Activated T-cell treated with anti-CD3 and anti-CD28 coated beads, Interleukin-2, amount 50 U/mL, for 4 hours (primary cell): ENCODE results near the gene MYADM. TPM values are rescaled to one million over a fixed set of nuclear protein-coding genes. Genes with fewer than 3 reads are reported as not detected.

Experiments
- ATAC-seq, 2 donors: fragments of 200-7000 bp; cut with Tn5 transposase; one replicate each; pipeline ENCODE4 v1.10.0; 2021
- DNase-seq: peaks from one replicate; pipeline ENCODE4 v3.0.0-alpha.2; 2020
- H3K27me3 Mint-ChIP-seq: one replicate; pipeline ENCODE4 v1.8.0; 2021; ENCODE audit warnings: low read depth, mixed read lengths
- H3K36me3 Mint-ChIP-seq: one replicate; pipeline ENCODE4 v1.8.0; 2022; ENCODE audit warnings: mixed read lengths; ENCODE audit not compliant: insufficient read depth
- H3K4me1 Mint-ChIP-seq: one replicate; pipeline ENCODE4 v1.8.0; 2021; ENCODE audit warnings: low read depth, mixed read lengths
- H3K4me3 Mint-ChIP-seq: one replicate; pipeline ENCODE4 v1.8.0; 2021; ENCODE audit warnings: mild to moderate bottlenecking, moderate library complexity, mixed read lengths
- H3K9me3 Mint-ChIP-seq: one replicate; pipeline ENCODE4 v1.8.0; 2021; ENCODE audit warnings: mixed read lengths
- total RNA-seq, 3 donors: library from RNA; stranded (reverse); gene quantifications; one replicate each; pipeline ENCODE4 v1.2.1, GENCODE V29; 2021

MYADM gene
- total RNA-seq, 3 donors from 2014 or later, result 11.3 to 12.0 (median 11.6) TPM

DNA sequence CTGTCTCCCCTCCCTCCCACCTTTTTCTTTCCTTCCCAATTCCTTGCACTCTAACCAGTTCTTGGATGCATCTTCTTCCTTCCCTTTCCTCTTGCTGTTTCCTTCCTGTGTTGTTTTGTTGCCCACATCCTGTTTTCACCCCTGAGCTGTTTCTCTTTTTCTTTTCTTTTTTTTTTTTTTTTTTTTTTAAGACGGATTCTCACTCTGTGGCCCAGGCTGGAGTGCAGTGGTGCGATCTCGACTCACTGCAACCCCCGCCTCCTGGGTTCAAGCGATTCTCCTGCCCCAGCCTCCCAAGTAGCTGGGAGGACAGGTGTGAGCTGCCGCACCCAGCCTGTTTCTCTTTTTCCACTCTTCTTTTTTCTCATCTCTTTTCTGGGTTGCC is 6.9 kb downstream of the MYADM start:
- H3K9me3 Mint-ChIP-seq, result peaks cover 6% of the 10 kb centered on the region
- H3K4me1 Mint-ChIP-seq, result peaks cover 72% of the 10 kb centered on the region
- H3K27me3 Mint-ChIP-seq, result peaks cover 3% of the 10 kb centered on the region
- DNase-seq (no peak), ATAC-seq (no peak)
- peak overlapping the region; percentile 49 for H3K4me3 Mint-ChIP-seq
- peaks cover 20% of the 10 kb centered on the region for H3K36me3 Mint-ChIP-seq

DNA sequence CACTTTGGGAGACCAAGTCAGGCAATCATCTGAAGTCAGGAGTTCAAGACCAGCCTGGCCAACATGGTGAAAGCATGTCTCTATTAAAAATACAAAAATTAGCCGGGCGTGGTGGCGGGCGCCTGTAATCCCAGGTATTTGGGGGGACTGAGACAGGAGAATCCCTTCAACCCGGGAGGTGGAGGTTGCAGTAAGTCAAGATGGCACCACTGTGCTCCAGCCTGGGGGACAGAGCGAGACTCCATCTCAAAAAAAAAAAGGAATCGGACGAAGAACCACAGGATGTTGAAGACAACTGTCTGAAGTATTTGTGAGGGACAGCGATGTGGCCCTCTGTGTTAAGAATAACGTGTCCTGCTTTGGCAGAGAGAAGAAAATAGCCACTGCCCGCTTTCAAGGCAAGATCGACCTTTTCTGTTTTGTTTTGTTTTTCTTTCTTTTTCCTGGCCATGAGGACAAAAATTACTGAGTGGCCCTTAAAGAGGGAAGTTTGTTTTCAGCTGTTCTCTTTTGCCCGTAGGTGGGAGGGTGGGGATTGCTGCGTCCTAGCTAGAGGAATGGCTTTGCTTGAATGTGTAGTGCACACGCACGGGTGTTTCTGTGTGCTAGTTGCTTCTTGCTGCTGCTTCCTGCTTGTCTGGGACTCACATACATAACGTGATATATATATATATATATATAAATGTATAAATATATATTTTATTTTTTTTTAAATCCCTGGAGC is 8.1 kb downstream of the MYADM start:
- H3K4me3 Mint-ChIP-seq, result no peak overlapping the region
- DNase-seq (no peak), ATAC-seq (no peak)
- H3K4me1 Mint-ChIP-seq, result peaks cover 67% of the 10 kb centered on the region
- peaks cover 20% of the 10 kb centered on the region for H3K36me3 Mint-ChIP-seq
- peaks cover 6% of the 10 kb centered on the region for H3K9me3 Mint-ChIP-seq
- H3K27me3 Mint-ChIP-seq, result peaks cover 3% of the 10 kb centered on the region

DNA sequence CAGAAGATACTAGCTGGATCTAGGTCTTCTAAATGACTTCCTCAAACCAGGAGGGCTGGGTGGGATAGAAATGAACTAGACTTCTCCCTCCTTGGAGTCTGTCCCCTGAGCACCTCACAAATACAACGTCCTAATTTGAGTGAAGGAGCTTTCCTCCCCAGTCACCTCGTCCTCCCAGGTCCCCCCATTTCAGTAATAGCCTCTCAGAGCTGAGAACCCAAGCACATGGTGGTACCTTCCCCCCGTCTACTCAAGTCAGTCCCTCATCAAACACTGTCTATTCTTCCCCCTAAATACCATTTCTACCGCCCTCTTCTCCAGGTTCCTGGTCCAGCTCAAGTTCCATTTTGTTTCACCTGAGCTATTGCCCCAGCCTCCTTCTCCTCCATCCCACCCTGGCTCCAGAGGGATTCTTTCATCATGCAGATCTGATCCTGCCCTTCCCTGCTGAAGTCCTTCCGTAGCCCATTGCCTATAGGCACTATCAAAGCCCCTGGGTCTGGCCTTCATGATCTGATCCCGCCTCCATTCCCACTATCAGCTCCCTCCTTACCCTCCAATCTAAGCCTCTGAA is 9.1 kb downstream of the MYADM start:
- Mint-ChIP-seq H3K27me3 (peaks cover 3% of the 10 kb centered on the region), H3K4me1 (peaks cover 59% of the 10 kb centered on the region), H3K4me3 (no peak overlapping the region), H3K36me3 (peaks cover 16% of the 10 kb centered on the region), H3K9me3 (peaks cover 6% of the 10 kb centered on the region)
- DNase-seq (no peak), ATAC-seq (no peak)

DNA sequence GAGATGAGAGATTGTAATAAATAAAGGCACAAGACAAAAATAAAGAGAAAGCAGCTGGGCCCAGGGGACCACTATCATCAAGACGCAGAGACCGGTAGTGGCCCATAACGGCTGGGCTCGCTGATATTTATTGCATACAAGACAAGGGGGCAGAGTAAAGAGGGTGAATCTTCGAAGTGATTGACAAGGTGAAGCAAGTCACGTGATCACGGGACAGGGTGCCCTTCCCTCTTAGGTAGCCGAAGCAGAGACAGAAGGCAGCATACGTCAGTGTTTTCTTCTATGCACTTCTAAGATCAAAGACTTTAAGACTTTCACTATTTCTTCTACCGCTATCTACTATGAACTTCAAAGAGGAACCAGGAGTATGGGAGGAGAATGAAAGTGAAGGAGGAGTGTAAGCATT is 9.7 kb downstream of the MYADM start:
- H3K36me3 Mint-ChIP-seq, result peaks cover 16% of the 10 kb centered on the region
- H3K9me3 Mint-ChIP-seq, result peaks cover 6% of the 10 kb centered on the region
- peaks cover 61% of the 10 kb centered on the region for H3K4me1 Mint-ChIP-seq
- H3K4me3 Mint-ChIP-seq, result peak overlapping the region; percentile 32
- H3K27me3 Mint-ChIP-seq, result peaks cover 5% of the 10 kb centered on the region
- DNase-seq (no peak), ATAC-seq (no peak)

DNA sequence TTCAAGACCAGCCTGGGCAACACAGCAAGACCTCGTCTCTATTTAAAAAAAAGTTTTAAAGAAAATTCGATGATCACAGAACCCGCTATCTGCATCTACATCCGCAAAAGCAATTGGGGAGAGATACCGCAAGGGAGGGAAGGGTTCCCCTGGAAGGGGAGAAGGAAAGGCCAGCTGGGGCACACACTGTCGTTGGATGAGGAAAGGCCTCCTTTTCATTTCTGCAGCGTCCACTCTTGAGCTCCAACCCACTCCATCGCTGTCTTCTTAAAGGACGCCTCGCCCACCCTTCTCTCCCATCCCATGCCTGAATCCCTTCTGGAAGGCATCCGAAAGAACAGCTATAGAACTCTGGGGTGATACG is 11.1 kb downstream of the MYADM start:
- Mint-ChIP-seq H3K9me3 (peaks cover 6% of the 10 kb centered on the region), H3K4me1 (peaks cover 55% of the 10 kb centered on the region), H3K4me3 (no peak overlapping the region), H3K27me3 (peaks cover 15% of the 10 kb centered on the region), H3K36me3 (peaks cover 12% of the 10 kb centered on the region)
- no peak for ATAC-seq
- no peak for DNase-seq

DNA sequence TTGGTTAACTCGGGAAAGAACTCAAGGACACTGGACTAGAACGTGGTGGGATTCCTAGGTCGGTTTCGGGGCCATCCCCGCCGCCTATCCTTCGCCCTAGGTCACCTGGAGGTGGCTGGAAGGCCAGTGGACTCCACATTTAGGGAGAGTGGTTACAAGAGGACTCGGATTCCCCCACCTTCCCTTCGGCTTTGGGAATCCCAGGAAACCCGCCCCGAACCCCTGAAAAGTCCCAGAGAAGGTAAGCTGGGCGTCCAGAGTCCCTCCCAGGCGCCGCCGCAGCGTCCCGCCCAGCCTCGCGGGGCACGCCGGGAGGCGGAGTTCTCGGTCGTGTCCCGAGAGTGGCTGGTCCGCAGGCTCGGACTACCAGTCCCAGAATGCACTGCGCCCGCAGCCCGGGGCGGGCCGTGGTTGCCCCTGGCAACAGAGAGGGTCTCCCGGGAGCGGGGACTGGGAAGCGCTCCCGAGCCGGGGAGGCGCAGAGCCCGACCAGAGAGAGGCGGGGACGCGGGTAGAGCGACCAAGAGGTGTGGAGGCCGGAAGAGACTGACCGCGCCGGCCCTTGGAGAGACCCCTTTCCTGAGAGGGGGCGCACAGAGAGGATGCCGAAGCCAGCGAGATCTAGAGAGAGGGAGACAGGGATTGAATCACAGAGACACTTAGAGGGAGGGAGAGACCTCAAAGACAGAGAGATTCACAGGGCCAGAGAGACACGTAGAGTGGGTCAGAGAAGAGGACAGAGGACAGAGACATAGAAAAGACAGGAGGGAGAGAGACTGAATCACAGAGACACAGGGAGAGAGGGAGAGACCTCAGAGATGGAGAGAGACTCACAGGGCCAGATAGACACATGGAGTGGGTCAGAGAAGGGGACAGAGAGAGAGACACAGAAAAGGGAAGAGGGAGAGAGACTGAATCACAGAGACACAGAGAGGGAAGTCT is 11.7 kb downstream of the MYADM start:
- ATAC-seq, result peak; percentile 92 to 93
- peaks cover 50% of the 10 kb centered on the region for H3K4me1 Mint-ChIP-seq
- H3K36me3 Mint-ChIP-seq, result peaks cover 5% of the 10 kb centered on the region
- no peak overlapping the region for H3K4me3 Mint-ChIP-seq
- H3K9me3 Mint-ChIP-seq, result peaks cover 2% of the 10 kb centered on the region
- DNase-seq, result peak; percentile 71
- peaks cover 19% of the 10 kb centered on the region for H3K27me3 Mint-ChIP-seq

DNA sequence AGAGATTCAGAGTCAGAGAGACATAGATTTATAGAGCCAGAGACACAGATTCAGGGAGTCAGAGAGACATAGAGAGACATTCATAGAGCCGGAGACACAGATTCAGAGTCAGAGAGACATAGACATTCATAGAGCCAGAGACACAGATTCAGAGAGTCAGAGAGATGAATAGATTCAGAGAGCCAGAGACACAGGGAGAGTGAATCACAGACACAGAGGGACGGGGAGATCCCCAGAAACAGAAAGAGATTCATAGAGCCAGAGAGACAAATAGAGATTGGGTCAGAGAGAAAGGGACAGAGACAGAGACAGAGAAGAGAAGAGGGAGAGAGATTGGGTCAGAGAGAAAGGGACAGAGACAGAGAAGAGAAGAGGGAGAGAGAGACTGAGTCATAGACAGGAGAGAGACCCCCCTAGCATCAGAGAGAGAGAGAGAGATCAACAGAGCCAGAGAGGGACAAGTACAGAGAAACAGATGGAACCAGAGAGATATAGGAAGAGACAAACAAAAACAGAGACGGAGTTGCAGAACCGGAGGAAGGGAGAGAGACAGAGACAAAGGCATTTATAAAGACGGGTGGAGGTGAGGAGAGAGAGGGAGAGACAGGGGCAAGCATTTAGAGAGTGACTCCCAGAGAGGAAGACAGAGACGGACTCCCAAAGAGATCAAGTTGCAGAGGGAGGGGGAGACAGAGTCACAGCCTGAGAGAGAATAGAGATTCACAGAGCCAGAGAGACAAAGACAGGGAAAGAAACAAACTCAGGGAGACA is 13.2 kb downstream of the MYADM start:
- no peaks in the 10 kb centered on the region for H3K36me3 Mint-ChIP-seq
- DNase-seq (no peak), ATAC-seq (peak in 1 of 2 donors; percentile 11)
- peaks cover 36% of the 10 kb centered on the region for H3K4me1 Mint-ChIP-seq
- no peaks in the 10 kb centered on the region for H3K9me3 Mint-ChIP-seq
- peaks cover 31% of the 10 kb centered on the region for H3K27me3 Mint-ChIP-seq
- H3K4me3 Mint-ChIP-seq, result no peak overlapping the region

DNA sequence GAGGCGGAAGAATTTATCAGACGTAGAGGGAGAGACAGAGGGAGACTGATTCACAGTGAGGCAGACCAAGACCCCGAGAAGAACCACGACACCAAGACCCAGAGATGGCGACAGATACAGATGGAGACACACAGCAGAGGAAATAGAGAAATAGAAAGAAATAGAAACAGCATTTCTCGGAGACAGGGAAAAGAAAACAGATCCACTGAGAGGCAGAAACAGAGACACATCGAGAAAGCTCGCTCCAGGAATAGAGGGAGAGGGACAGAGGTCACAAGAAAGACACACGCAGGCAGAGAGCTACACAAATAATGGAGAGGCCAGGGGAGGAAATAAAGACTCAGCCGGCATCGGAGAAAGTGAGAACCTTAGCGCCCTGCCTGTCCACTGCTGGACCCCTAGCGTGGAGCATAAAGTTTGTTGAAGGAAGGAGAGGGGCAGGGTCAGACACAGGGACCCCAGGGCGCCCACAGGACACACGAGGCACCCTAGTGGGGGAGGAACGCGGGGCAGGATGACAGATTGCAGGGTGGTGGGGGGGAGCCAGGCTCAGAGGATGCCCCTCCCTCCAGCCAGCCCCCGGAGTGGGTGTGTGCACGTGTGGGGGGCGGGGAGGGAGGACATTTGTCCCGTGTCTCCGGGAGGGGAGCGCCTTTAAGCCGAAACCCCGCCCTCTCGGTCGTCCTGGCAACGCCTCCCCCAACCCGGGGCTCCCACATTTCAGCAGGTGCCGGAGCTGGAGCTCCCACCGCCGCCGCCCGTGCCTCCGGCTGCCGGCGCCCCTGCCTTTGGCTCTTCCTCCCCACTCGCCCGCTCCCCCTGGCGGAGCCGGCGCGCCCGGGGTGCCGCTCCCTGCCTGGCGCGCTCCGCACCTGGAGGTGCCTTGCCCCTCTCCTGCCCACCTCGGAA is 14.1 kb downstream of the MYADM start, which contains the start of gene PRKCG:
TSS of gene PRKCG (plus strand) at position 716 of the 909 bp plus-strand sequence. CDS start 298 bp downstream, outside the sequence.
- ATAC-seq (peak; percentile 44 to 50), DNase-seq (peak; percentile 43)
- Mint-ChIP-seq H3K36me3 (no peaks in the 10 kb centered on the region), H3K4me3 (peak within 1 kb of the TSS; percentile 23), H3K27me3 (peaks cover 33% of the 10 kb centered on the region), H3K4me1 (peaks cover 30% of the 10 kb centered on the region), H3K9me3 (no peaks in the 10 kb centered on the region)

DNA sequence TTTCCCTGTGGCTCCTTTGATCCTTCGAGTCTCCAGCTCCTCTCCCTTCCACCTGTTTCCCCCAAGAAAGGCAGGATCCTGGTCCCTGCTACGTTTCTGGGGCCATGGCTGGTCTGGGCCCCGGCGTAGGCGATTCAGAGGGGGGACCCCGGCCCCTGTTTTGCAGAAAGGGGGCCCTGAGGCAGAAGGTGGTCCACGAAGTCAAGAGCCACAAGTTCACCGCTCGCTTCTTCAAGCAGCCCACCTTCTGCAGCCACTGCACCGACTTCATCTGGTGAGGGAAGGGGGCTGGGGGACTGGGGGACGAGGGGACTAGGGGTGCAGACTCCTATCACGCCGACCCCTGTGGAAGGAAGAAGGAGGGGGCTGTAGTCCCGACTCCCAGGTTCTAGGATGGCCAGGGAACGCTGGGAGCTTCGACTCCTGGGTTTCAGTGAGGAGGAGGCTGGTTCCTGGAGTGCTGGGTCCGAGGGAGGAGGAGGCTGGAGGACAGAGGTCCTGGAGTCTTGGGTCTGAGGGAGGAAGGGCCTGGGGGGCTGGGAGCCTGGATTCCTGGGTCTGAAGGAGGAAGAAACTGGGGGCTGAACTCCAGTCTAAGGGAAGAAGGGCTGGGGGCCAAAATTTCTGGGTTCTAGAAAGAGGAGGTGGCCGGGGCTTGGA is 14.8 kb downstream of the MYADM start:
- Mint-ChIP-seq H3K36me3 (no peaks in the 10 kb centered on the region), H3K27me3 (peaks cover 33% of the 10 kb centered on the region)
- DNase-seq, result no peak

DNA sequence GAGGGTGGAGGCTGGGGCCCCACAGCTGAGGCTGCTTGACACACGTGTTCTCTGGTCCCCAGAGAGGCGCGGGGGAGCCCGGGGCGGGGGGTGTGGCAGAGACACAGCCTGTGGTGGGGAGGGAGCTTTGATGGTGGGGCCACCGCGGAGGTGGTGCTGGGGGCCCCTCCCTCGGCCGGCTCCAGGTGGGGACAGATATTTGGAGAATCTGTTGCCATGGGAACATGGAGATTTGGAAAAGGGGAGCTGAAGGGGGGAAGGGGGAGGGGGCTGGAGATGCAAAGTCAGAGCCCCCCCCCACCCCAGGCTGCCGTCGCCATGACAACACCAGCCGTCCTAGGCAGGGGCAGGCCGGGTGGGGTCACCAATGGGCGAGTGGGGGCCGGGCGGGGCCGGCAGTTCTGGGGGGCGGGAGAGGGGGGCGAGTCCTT is 15.6 kb downstream of the MYADM start:
- H3K4me1 Mint-ChIP-seq, result peaks cover 17% of the 10 kb centered on the region
- no peaks in the 10 kb centered on the region for H3K9me3 Mint-ChIP-seq
- no peaks in the 10 kb centered on the region for H3K36me3 Mint-ChIP-seq
- H3K27me3 Mint-ChIP-seq, result peaks cover 33% of the 10 kb centered on the region
- no peak overlapping the region for H3K4me3 Mint-ChIP-seq
- DNase-seq (no peak), ATAC-seq (no peak)

More for the DNA sequence above, 14.8 kb downstream of the MYADM start:
- Mint-ChIP-seq H3K9me3 (no peaks in the 10 kb centered on the region), H3K4me3 (peak overlapping the region; percentile 23), H3K4me1 (peaks cover 22% of the 10 kb centered on the region)
- ATAC-seq, result no peak

DNA sequence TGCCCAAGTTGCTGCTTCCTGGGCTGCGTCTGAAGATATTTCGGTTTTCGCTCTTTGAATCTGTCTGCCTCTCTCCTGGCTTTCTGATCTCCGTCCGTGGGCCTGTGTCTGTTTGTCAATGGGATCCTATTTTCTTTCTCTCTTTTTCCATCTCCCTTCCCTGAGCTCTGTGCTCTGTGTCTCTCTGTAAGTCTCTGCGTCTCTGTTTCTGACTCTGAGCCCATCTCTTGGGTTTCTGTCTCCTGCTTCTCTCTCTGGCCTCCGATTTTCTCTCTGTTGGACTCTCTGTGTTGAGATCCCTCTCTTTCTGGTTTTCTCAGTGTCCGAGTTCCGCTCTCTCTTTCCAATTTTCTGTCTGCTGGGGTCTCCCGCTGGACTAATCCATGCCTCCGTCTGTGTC is 16.1 kb downstream of the MYADM start:
- Mint-ChIP-seq H3K4me1 (peaks cover 15% of the 10 kb centered on the region), H3K4me3 (peak overlapping the region; percentile 2)
- no peak for ATAC-seq

DNA sequence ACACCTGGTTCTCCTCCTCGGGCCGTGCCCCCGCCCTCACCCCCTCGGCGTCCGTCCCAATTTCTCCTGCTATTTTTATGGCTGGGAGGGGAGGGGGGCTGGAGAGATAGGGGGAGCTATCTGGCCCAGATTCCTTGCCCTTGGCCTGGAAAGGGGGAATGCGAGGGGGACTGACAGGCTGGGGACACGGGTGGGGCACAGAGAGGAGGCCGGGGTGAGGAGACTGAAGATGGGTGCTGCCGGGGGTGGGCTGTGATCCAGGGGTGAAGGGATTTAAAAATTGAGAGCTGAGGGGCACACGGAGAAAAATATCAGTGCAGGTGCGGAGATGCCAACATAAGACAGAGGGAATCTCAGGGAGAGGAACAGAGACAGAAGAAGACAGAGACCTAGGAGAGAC is 16.6 kb downstream of the MYADM start:
- peaks cover 30% of the 10 kb centered on the region for H3K27me3 Mint-ChIP-seq
- H3K4me3 Mint-ChIP-seq, result no peak overlapping the region
- H3K9me3 Mint-ChIP-seq, result no peaks in the 10 kb centered on the region
- DNase-seq (no peak), ATAC-seq (no peak)
- peaks cover 11% of the 10 kb centered on the region for H3K4me1 Mint-ChIP-seq
- H3K36me3 Mint-ChIP-seq, result no peaks in the 10 kb centered on the region

More for the DNA sequence above, 16.1 kb downstream of the MYADM start:
- peaks cover 33% of the 10 kb centered on the region for H3K27me3 Mint-ChIP-seq
- no peaks in the 10 kb centered on the region for H3K36me3 Mint-ChIP-seq
- no peaks in the 10 kb centered on the region for H3K9me3 Mint-ChIP-seq
- no peak for DNase-seq
